OCI-LY1 (cell line): ENCODE data around the gene METTL9.
"Not testable (repeated sequence)": the region's sequence is repeated elsewhere in the genome, so short reads cannot be mapped to it uniquely, and the experiment has no call there.

Source experiments
- H2AFZ ChIP-seq: fragments of 200-600 bp; sonication (generic), shearing (Covaris generic); 2 replicates; pipeline ENCODE4 v1.6.0; 2014; ENCODE audit warnings: antibody characterized with exemption, mild to moderate bottlenecking, low read length
- H3F3A ChIP-seq: fragments of 200-600 bp; sonication (generic), shearing (Covaris generic); 2 replicates; pipeline ENCODE4 v1.6.0; 2014; ENCODE audit warnings: mild to moderate bottlenecking, antibody characterized with exemption, low read length, moderate library complexity; ENCODE audit not compliant: insufficient read depth
- H3K27ac ChIP-seq: fragments of 200-600 bp; sonication (generic); 2 replicates; pipeline ENCODE4 v1.5.1; 2014; ENCODE audit warnings: low read length, mixed run types, mild to moderate bottlenecking, low read depth; ENCODE audit not compliant: poor library complexity, severe bottlenecking
- H3K27me3 ChIP-seq: fragments of 200-600 bp; sonication (generic); 2 replicates; pipeline ENCODE4 v1.6.0; 2014; ENCODE audit warnings: antibody characterized with exemption, mild to moderate bottlenecking, low read length, moderate library complexity; ENCODE audit not compliant: insufficient read depth
- H3K36me3 ChIP-seq: fragments of 200-600 bp; sonication (generic); 2 replicates; pipeline ENCODE4 v1.6.1; 2014; ENCODE audit warnings: mild to moderate bottlenecking, antibody characterized with exemption, low read length, moderate library complexity, mixed read lengths; ENCODE audit not compliant: insufficient read depth
- H3K4me1 ChIP-seq: fragments of 200-600 bp; sonication (generic); 2 replicates; pipeline ENCODE4 v1.5.1; 2014; ENCODE audit warnings: mild to moderate bottlenecking, low read length, moderate library complexity; ENCODE audit not compliant: insufficient read depth, severe bottlenecking
- H3K4me2 ChIP-seq: fragments of 200-600 bp; sonication (generic), shearing (Covaris generic); 2 replicates; pipeline ENCODE4 v1.6.1; 2014; ENCODE audit warnings: low read length
- H3K4me3 ChIP-seq: fragments of 200-600 bp; sonication (generic); 2 replicates; pipeline ENCODE4 v1.5.1; 2014; ENCODE audit warnings: low read length, low read depth, mild to moderate bottlenecking, mixed read lengths; ENCODE audit not compliant: poor library complexity, severe bottlenecking
- H3K79me2 ChIP-seq: fragments of 200-600 bp; shearing (Covaris generic); 2 replicates; pipeline ENCODE4 v1.6.1; 2016; ENCODE audit warnings: mixed run types, low read length, mixed read lengths; ENCODE audit not compliant: insufficient read depth
- H3K9ac ChIP-seq: fragments of 200-600 bp; sonication (generic), shearing (Covaris generic); 2 replicates; pipeline ENCODE4 v1.6.1; 2014; ENCODE audit warnings: mild to moderate bottlenecking, low read length, mixed read lengths
- H3K9me2 ChIP-seq: fragments of 200-600 bp; sonication (generic), shearing (Covaris generic); 2 replicates; pipeline ENCODE4 v1.6.1; 2014; ENCODE audit warnings: low read depth, mild to moderate bottlenecking, low read length, mixed read lengths
- H3K9me3 ChIP-seq: fragments of 200-600 bp; shearing (Covaris generic); 2 replicates; pipeline ENCODE4 v1.6.1; 2014; ENCODE audit warnings: low read length, mixed read lengths
- H4K20me1 ChIP-seq: fragments of 200-600 bp; sonication (generic), shearing (Covaris generic); 2 replicates; pipeline ENCODE4 v1.6.0; 2016; ENCODE audit warnings: mild to moderate bottlenecking, low read length; ENCODE audit not compliant: insufficient read depth
- EZH2 ChIP-seq: fragments of 200-600 bp; sonication (generic), shearing (Covaris generic); IDR thresholded peaks from 2 replicates; pipeline ENCODE4 v1.8.0; 2017; ENCODE audit warnings: borderline replicate concordance, mixed run types, mild to moderate bottlenecking, antibody characterized with exemption, low read length, moderate library complexity, mixed read lengths
- TF ChIP-seq, protein P1 (sequence below): fragments of 200-600 bp; sonication (generic), shearing (Covaris generic); IDR thresholded peaks from 2 replicates; pipeline ENCODE4 v1.5.1; 2017; ENCODE audit warnings: mild to moderate bottlenecking, antibody characterized with exemption, low read length, moderate library complexity, mixed read lengths

METTL9 gene

DNA sequence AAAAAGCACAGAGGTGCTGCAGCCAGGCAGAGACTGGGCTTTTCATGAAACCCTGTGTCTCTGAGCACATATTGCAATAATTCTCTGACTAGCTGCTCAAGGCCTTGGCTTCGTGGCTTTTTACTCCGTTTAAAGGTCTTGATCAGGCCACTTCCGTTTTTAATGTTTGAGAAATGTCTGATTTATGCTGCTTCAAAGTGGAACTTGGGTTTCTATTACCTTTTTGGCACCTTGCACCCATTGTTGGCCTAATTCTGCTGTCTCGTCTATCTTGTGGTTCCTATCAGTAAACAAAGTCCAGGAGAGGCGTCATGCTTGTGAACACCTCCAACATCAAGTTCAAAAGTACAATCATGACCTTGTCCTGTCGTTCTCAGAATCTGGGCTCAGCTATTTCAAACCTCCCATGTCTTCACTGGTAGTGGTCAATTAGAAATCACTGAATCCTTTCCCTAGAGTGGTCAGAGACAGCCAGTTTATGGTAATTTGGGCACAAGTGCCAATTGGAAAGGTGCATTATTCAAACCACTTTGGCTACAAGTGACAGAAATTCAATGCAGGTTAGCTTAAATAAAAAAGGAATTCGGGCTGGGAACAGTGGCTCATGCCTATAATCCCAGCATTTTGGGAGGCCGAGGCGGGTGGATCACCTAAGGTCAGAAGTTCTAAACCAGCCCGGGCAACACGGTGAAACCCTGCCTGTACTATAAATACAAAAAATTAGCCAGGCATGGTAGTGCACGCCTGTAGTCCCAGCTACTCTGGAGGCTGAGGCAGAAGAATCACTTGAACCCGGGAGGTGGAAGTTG is 33.3 kb upstream of the METTL9 start:
- H2AFZ ChIP-seq = no peak overlapping the region
- H3K4me1 ChIP-seq = peaks cover 6% of the 10 kb centered on the region

DNA sequence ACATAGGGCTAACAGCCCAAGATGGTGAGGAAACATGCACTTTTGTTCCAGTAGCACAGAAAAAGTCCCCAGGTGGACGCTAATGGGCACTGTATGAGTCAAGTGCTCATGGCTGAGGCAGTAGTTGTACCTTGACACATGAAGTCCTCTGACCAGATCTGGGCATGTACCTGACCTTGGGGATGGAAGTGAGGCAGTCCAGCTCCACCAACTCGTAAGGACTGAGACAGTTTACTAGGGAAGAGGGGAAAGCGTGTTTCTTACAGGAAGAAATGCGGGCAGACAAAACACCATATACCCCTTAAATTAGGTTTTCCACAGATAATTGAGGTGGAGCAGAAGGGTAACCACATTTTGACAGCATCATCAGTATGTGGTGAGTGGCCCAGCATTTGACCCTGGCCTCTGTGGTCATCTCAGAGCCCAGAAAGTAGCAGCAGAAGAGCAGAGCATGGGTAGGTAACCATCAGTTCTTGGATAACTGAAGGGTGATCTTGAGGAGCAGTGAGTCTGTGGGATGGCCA is 32.4 kb upstream of the METTL9 start:
- Histone ChIP-seq H3K4me3 (no peak overlapping the region), H3K36me3 (no peaks in the 10 kb centered on the region), H3K27ac (no peak overlapping the region), H3F3A (no peaks in the 10 kb centered on the region), H3K4me1 (peaks cover 6% of the 10 kb centered on the region), H3K4me2 (no peak overlapping the region), H3K27me3 (no peaks in the 10 kb centered on the region), H4K20me1 (no peaks in the 10 kb centered on the region), H2AFZ (no peak overlapping the region), H3K9me3 (no peaks in the 10 kb centered on the region), H3K79me2 (no peaks in the 10 kb centered on the region), H3K9ac (no peak overlapping the region), H3K9me2 (no peaks in the 10 kb centered on the region)
- no peak for TF ChIP-seq EZH2
- TF ChIP-seq, protein P1, sequence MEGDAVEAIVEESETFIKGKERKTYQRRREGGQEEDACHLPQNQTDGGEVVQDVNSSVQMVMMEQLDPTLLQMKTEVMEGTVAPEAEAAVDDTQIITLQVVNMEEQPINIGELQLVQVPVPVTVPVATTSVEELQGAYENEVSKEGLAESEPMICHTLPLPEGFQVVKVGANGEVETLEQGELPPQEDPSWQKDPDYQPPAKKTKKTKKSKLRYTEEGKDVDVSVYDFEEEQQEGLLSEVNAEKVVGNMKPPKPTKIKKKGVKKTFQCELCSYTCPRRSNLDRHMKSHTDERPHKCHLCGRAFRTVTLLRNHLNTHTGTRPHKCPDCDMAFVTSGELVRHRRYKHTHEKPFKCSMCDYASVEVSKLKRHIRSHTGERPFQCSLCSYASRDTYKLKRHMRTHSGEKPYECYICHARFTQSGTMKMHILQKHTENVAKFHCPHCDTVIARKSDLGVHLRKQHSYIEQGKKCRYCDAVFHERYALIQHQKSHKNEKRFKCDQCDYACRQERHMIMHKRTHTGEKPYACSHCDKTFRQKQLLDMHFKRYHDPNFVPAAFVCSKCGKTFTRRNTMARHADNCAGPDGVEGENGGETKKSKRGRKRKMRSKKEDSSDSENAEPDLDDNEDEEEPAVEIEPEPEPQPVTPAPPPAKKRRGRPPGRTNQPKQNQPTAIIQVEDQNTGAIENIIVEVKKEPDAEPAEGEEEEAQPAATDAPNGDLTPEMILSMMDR = no peak

More for the DNA sequence above, 33.3 kb upstream of the METTL9 start:
- H3K4me3 ChIP-seq = no peak overlapping the region
- TF ChIP-seq, protein P1 = no peak
- no peak for TF ChIP-seq EZH2
- no peak overlapping the region for H3K27ac ChIP-seq
- no peaks in the 10 kb centered on the region for H3K9me2 ChIP-seq
- H3K36me3 ChIP-seq = no peaks in the 10 kb centered on the region
- H3F3A ChIP-seq = no peaks in the 10 kb centered on the region
- no peaks in the 10 kb centered on the region for H3K27me3 ChIP-seq
- H3K9ac ChIP-seq = no peak overlapping the region
- no peaks in the 10 kb centered on the region for H3K9me3 ChIP-seq
- H3K79me2 ChIP-seq = no peaks in the 10 kb centered on the region
- no peak overlapping the region for H3K4me2 ChIP-seq
- H4K20me1 ChIP-seq = no peaks in the 10 kb centered on the region

DNA sequence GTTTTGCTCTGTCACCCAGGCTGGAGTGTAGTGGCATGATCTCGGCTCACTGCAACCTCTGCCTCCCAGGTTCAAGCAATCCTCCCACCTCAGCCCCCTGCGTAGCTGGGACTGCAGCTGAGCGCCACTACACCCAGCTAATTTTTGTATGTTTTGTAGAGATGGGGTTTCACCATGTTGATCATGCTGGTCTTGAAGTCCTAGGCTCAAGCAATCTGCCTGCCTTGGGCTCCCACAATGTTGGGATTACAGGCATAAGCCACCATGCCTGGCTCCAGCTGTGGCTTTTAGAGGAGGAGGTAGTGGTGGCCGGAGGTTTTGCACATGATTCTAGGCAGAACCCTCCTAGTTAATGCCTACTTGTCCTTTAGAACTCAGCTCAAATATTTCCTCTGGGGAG is 31.9 kb upstream of the METTL9 start:
- not testable (repeated sequence) for H3K27ac ChIP-seq, H3K36me3 ChIP-seq, H4K20me1 ChIP-seq, H3K9me3 ChIP-seq, H3K4me1 ChIP-seq, H3K27me3 ChIP-seq, H3F3A ChIP-seq, H3K4me3 ChIP-seq, H3K9me2 ChIP-seq, H3K4me2 ChIP-seq, H2AFZ ChIP-seq, H3K79me2 ChIP-seq, H3K9ac ChIP-seq
